Measurements from ENCODE around the gene PGM1.

GRCh38 chr1:63607322-63607721, 14.1 kb downstream of the PGM1 start:
- no peak for TF ChIP-seq ZFP36 (IDR thresholded peaks at IDR 0.05; ENCODE audit: borderline replicate concordance, low read depth, low read length, partially characterized antibody)
- no peak for TF ChIP-seq ZBTB34 (CRISPR knock-in tag; IDR thresholded peaks at IDR 0.05)
- no peak for TF ChIP-seq ZFP36L2 (CRISPR knock-in tag; IDR thresholded peaks at IDR 0.05)
- no peak for TF ChIP-seq PHF21A (CRISPR knock-in tag; IDR thresholded peaks at IDR 0.05)
- TF ChIP-seq U2AF2 (IDR thresholded peaks at IDR 0.05; ENCODE audit: low read depth, low read length): no peak

Measured in HepG2 (cell line).